Measurements from ENCODE around the gene SPDYC. TPM values are rescaled to one million over a fixed set of nuclear protein-coding genes. Genes with fewer than 3 reads are reported as not detected.

SPDYC gene
- total and polyA plus RNA-seq, 2 of the 13 experiments (the other 11 are each of a cell fraction or from before 2014, with no cell fraction given): 0.15 to 0.33 TPM

DNA sequence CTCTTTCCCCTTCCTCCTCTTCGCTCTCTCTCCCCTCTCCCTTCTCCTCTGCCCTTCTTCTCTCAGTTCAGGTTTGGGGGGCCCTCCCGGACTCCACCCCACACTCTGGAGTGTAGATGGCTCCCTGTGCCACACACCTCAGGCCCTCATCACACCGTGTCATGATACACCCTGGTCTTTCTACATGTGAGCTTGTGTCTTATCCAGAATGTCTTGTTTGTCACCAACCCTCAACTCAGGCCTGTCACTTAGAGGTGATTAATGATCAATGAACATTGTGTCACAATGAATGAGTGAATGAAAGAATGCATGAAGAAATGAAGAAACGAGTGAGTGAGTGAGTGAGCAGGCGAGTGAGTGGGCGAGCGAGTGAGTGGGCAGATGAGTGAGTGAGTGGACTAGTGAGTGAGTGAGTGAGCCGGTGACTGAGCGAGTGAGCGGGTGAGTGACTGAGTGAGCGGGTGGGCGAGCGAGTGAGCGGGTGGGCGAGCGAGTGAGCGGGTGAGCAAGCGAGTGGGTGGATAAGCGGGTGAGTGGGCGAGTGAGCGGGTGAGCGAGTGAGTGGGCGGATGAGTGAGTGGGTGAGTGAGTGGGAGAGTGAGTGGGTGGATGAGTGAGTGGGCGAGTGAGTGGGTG is 45.5 kb downstream of the SPDYC start:
- Histone ChIP-seq H3K4me2 (ENCODE audit: low read depth, low read length) (no peak overlapping the region), H3K9ac (ENCODE audit: insufficient read depth, low read depth, low read length) (no peak overlapping the region), H3K27ac (ENCODE audit: extremely low read length, insufficient read depth, low read length) (no peak overlapping the region), H3K36me3 (replicated peaks in 1 of 2; ENCODE audit: control insufficient read depth in 1 of 2, insufficient read depth in 2 of 2, low read length in 2 of 2) (0 out of 5 replicates have a peak, but pooled peaks cover 1 to 4% of the 10 kb centered on the region in 2 experiments), H4K20me1 (ENCODE audit: insufficient read depth, low read length) (no peaks in the 10 kb centered on the region), H3K9me3 (ENCODE audit: low read length) (no peaks in the 10 kb centered on the region), H3K27me3 (ENCODE audit: control insufficient read depth in 1 of 2, insufficient read depth in 2 of 2, low read length in 2 of 2) (peaks cover 0 to 4% of the 10 kb centered on the region in 2 experiments; a peak in 1 of 5 replicates), H3K4me3 (replicated peaks in 1 of 3; ENCODE audit: insufficient read depth in 1 of 3, low read depth in 2 of 3, low read length in 3 of 3) (no peak overlapping the region), H3K79me2 (ENCODE audit: insufficient read depth, low read length) (no peaks in the 10 kb centered on the region), H2AFZ (ENCODE audit: low read length) (no peak overlapping the region), H3K4me1 (ENCODE audit: insufficient read depth, low read length) (peaks cover 9% of the 10 kb centered on the region)
- DNase-seq (ENCODE audit: low spot score) (no peak), ATAC-seq (peak; percentile 7; the same call in 2 of the 3 replicates), FAIRE-seq (no peak)
- ChIA-PET CTCF (ENCODE audit: low intra/inter-chr PET ratio, low total read pairs) (no interaction called here), POLR2A (no interaction called here)
- no TSS peak for BruUV-seq (replicated peaks)
- in situ Hi-C loops (cut with HindIII; ENCODE audit: extremely low pct_ligation_motif_present, low pct_unique_long_range_greater_than_20kb) (loop anchor here (5.0 kb wide), 1 partner anchor 42 kb away; no protein-coding TSS in a partner anchor), intact Hi-C loops (cut with micrococcal nuclease; ENCODE audit: unreplicated experiment) (no loop called here)
- 75% methylated on average over 24 of the region's 24 CpGs for WGBS (ENCODE audit: low lambda C conversion rate)
- TF ChIP-seq U2AF2 (IDR thresholded peaks at IDR 0.05; ENCODE audit: low read depth, low read length): no peak
- TF ChIP-seq NFIC (IDR thresholded peaks at IDR 0.05; ENCODE audit: low read length): no peak
- no peak for TF ChIP-seq MEIS1 (CRISPR knock-in tag; IDR thresholded peaks at IDR 0.05; ENCODE audit: borderline replicate concordance)
- no peak for TF ChIP-seq TBP (CRISPR knock-in tag; IDR thresholded peaks at IDR 0.05)
- TF ChIP-seq, protein P1, sequence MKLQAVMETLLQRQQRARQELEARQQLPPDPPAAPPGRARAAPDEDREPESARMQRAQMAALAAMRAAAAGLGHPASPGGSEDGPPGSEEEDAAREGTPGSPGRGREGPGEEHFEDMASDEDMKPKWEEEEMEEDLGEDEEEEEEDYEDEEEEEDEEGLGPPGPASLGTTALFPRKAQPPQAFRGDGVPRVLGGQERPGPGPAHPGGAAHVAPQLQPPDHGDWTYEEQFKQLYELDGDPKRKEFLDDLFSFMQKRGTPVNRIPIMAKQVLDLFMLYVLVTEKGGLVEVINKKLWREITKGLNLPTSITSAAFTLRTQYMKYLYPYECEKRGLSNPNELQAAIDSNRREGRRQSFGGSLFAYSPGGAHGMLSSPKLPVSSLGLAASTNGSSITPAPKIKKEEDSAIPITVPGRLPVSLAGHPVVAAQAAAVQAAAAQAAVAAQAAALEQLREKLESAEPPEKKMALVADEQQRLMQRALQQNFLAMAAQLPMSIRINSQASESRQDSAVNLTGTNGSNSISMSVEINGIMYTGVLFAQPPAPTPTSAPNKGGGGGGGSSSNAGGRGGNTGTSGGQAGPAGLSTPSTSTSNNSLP (IDR thresholded peaks at IDR 0.05; ENCODE audit: low read depth, low read length): no peak
- peak; percentile 87 for TF ChIP-seq ZNF24 (IDR thresholded peaks at IDR 0.05)
- peak; percentile 83 for TF ChIP-seq ASH2L (IDR thresholded peaks at IDR 0.05; ENCODE audit: insufficient read length, low read depth, low read length)
- no peak for TF ChIP-seq ZFY (CRISPR knock-in tag; IDR thresholded peaks at IDR 0.05)
- no peak for TF ChIP-seq MYC (CRISPR knock-in tag; IDR thresholded peaks at IDR 0.05; ENCODE audit: borderline replicate concordance)
- TF ChIP-seq SALL2 (CRISPR knock-in tag; IDR thresholded peaks at IDR 0.05): no peak
- no peak for TF ChIP-seq NR2C2 (CRISPR knock-in tag; IDR thresholded peaks at IDR 0.05; ENCODE audit: borderline replicate concordance)
- TF ChIP-seq HNRNPL (IDR thresholded peaks at IDR 0.05; ENCODE audit: low read depth, low read length): peak; percentile 40; the same call in 1 of the 2 replicates
- no peak for TF ChIP-seq BHLHE40 (IDR thresholded peaks at IDR 0.05; ENCODE audit: low read length)

Data from HepG2 (cell line).